Measurements from ENCODE around the gene OR51I2. TPM values are rescaled to one million over a fixed set of nuclear protein-coding genes. Genes with fewer than 3 reads are reported as not detected.
A peak's percentile ranks its signal among the peaks of the same experiment; 100 is the strongest.

OR51I2 gene
- total and polyA plus RNA-seq, 9 of the 15 experiments (the other 6 are each of a cell fraction or from before 2014, with no cell fraction given): 0.06 to 0.61 (median 0.07) TPM; not detected in 6

DNA sequence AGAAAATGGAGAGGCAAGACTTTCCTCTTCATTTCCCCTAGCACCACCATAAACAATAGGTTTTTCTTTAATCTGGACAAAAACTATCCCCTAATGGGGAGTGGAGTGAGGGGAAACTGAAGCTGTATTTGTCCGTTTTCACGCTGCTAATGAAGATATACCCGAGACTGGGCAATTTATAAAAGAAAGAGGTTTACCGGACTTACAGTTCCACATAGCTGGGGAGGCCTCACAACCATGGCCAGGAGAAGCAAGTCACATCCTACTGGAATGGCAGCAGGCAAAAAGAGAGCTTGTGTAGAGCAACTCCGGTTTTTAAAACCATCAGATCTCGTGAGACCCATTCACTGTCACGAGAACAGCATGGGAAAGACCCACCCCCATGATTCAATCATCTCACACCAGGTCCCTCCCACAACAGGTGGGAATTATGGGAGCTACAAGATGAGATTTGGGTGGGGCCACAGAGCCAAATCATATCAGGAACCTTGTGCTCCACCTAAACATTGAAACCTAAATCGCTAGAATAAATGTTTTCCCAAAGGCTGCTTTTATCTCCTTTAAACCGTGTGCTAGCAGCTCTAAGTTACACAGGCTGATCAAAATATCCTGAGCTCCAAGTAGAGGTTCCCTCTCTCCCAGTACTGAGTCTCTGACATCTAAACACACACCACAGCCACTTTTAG lies 56.4 kb downstream of the OR51I2 start (continued):
- TF ChIP-seq, protein P1, sequence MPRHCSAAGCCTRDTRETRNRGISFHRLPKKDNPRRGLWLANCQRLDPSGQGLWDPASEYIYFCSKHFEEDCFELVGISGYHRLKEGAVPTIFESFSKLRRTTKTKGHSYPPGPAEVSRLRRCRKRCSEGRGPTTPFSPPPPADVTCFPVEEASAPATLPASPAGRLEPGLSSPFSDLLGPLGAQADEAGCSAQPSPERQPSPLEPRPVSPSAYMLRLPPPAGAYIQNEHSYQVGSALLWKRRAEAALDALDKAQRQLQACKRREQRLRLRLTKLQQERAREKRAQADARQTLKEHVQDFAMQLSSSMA (CRISPR knock-in tag; IDR thresholded peaks at IDR 0.05): no peak
- no peak for TF ChIP-seq ZNF263 (CRISPR knock-in tag; IDR thresholded peaks at IDR 0.05; ENCODE audit: borderline replicate concordance)
- no peak for TF ChIP-seq CBX2 (IDR thresholded peaks at IDR 0.05; ENCODE audit: insufficient read depth, low read length, poor library complexity, severe bottlenecking)
- no peak; the same call in 1 of the 2 replicates for TF ChIP-seq CREB1 (IDR thresholded peaks at IDR 0.05)
- no peak for TF ChIP-seq CREB1 (CRISPR knock-in tag; IDR thresholded peaks at IDR 0.05)
- TF ChIP-seq ZC3H11A (IDR thresholded peaks at IDR 0.05; ENCODE audit: low read depth, low read length): no peak
- peak; percentile 23; the same call in 1 of the 2 replicates for TF ChIP-seq RB1 (IDR thresholded peaks at IDR 0.05; ENCODE audit: low read depth)
- TF ChIP-seq, protein P2, sequence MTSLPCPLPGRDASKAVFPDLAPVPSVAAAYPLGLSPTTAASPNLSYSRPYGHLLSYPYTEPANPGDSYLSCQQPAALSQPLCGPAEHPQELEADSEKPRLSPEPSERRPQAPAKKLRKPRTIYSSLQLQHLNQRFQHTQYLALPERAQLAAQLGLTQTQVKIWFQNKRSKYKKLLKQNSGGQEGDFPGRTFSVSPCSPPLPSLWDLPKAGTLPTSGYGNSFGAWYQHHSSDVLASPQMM (CRISPR knock-in tag; IDR thresholded peaks at IDR 0.05): no peak
- TF ChIP-seq, protein P3, sequence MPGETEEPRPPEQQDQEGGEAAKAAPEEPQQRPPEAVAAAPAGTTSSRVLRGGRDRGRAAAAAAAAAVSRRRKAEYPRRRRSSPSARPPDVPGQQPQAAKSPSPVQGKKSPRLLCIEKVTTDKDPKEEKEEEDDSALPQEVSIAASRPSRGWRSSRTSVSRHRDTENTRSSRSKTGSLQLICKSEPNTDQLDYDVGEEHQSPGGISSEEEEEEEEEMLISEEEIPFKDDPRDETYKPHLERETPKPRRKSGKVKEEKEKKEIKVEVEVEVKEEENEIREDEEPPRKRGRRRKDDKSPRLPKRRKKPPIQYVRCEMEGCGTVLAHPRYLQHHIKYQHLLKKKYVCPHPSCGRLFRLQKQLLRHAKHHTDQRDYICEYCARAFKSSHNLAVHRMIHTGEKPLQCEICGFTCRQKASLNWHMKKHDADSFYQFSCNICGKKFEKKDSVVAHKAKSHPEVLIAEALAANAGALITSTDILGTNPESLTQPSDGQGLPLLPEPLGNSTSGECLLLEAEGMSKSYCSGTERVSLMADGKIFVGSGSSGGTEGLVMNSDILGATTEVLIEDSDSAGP (CRISPR knock-in tag; IDR thresholded peaks at IDR 0.05): no peak
- peak; percentile 95 for TF ChIP-seq GTF2F1 (IDR thresholded peaks at IDR 0.05; ENCODE audit: low read depth, low read length)
- peak; percentile 87 for TF ChIP-seq ZFX (CRISPR knock-in tag; IDR thresholded peaks at IDR 0.05)
- TF ChIP-seq, protein P4, sequence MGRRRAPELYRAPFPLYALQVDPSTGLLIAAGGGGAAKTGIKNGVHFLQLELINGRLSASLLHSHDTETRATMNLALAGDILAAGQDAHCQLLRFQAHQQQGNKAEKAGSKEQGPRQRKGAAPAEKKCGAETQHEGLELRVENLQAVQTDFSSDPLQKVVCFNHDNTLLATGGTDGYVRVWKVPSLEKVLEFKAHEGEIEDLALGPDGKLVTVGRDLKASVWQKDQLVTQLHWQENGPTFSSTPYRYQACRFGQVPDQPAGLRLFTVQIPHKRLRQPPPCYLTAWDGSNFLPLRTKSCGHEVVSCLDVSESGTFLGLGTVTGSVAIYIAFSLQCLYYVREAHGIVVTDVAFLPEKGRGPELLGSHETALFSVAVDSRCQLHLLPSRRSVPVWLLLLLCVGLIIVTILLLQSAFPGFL (CRISPR knock-in tag; IDR thresholded peaks at IDR 0.05): no peak
- TF ChIP-seq CBX1 (IDR thresholded peaks at IDR 0.05; ENCODE audit: low read depth): 0 out of 2 replicates have a peak, but pooled peaks have one; percentile 68
- TF ChIP-seq, protein P5, sequence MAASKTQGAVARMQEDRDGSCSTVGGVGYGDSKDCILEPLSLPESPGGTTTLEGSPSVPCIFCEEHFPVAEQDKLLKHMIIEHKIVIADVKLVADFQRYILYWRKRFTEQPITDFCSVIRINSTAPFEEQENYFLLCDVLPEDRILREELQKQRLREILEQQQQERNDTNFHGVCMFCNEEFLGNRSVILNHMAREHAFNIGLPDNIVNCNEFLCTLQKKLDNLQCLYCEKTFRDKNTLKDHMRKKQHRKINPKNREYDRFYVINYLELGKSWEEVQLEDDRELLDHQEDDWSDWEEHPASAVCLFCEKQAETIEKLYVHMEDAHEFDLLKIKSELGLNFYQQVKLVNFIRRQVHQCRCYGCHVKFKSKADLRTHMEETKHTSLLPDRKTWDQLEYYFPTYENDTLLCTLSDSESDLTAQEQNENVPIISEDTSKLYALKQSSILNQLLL (CRISPR knock-in tag; IDR thresholded peaks at IDR 0.05; ENCODE audit: borderline replicate concordance): no peak
- TF ChIP-seq HNRNPK (IDR thresholded peaks at IDR 0.05; ENCODE audit: low read depth, low read length, poor library complexity, severe bottlenecking): no peak
- no peak for TF ChIP-seq ZKSCAN3 (CRISPR knock-in tag; IDR thresholded peaks at IDR 0.05)
- TF ChIP-seq OTX1 (CRISPR knock-in tag; IDR thresholded peaks at IDR 0.05): no peak
- no peak for TF ChIP-seq MCM2 (IDR thresholded peaks at IDR 0.05; ENCODE audit: low read depth)
- TF ChIP-seq KDM2B (CRISPR knock-in tag; IDR thresholded peaks at IDR 0.05): no peak
- no peak for TF ChIP-seq ZNF507 (tag; conservative IDR thresholded peaks at IDR 0.05)
- TF ChIP-seq ARID2 (IDR thresholded peaks at IDR 0.05): no peak
- TF ChIP-seq ZNF175 (CRISPR knock-in tag; IDR thresholded peaks at IDR 0.05; ENCODE audit: low read depth): no peak
- TF ChIP-seq, protein P6, sequence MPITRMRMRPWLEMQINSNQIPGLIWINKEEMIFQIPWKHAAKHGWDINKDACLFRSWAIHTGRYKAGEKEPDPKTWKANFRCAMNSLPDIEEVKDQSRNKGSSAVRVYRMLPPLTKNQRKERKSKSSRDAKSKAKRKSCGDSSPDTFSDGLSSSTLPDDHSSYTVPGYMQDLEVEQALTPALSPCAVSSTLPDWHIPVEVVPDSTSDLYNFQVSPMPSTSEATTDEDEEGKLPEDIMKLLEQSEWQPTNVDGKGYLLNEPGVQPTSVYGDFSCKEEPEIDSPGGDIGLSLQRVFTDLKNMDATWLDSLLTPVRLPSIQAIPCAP (CRISPR knock-in tag; IDR thresholded peaks at IDR 0.05; ENCODE audit: borderline replicate concordance): no peak
